Liver (tissue), 9 donors: ENCODE data around the gene HOXD8. TPM values are rescaled to one million over a fixed set of nuclear protein-coding genes. Genes with fewer than 3 reads are reported as not detected.

Experiments
- DNase-seq: peaks from one replicate; pipeline ENCODE4 v3.0.0-alpha.2; 2017; ENCODE audit warnings: low spot score
- H3K27ac ChIP-seq, 2 donors: one replicate each; pipeline ENCODE4 v1.7.0; 2013; ENCODE audit warnings: inconsistent platforms in 2 of 2, low read length in 2 of 2, control low read depth in 1 of 2, low read depth in 1 of 2, mild to moderate bottlenecking in 1 of 2
- H3K27me3 ChIP-seq, 4 donors: one replicate each; pipeline versions ENCODE4 v1.6.1 to v1.7.0; 2013; ENCODE audit warnings: low read length in 3 of 4, inconsistent platforms in 1 of 4, mild to moderate bottlenecking in 1 of 4, moderate library complexity in 1 of 4; ENCODE audit not compliant: control insufficient read depth in 4 of 4, insufficient read depth in 4 of 4
- H3K36me3 ChIP-seq, 4 donors: one replicate each; pipeline versions ENCODE4 v1.6.1 to v1.7.0; 2013; ENCODE audit warnings: low read length in 3 of 4, mild to moderate bottlenecking in 3 of 4, low read depth in 1 of 4, moderate library complexity in 1 of 4; ENCODE audit not compliant: control insufficient read depth in 4 of 4, insufficient read depth in 3 of 4
- H3K4me1 ChIP-seq, 4 donors: one replicate each; pipeline versions ENCODE4 v1.6.1 to v1.7.0; 2013; ENCODE audit warnings: low read length in 3 of 4, mild to moderate bottlenecking in 3 of 4, moderate library complexity in 1 of 4; ENCODE audit not compliant: control insufficient read depth in 4 of 4, insufficient read depth in 4 of 4
- H3K4me3 ChIP-seq, 3 donors: one replicate each; pipeline versions ENCODE4 v1.6.1 to v1.7.0; 2013; ENCODE audit warnings: low read length in 3 of 3, control low read depth in 1 of 3, low read depth in 1 of 3, mild to moderate bottlenecking in 1 of 3
- H3K9ac ChIP-seq, 2 donors: one replicate each; pipeline ENCODE4 v1.7.0; 2013; ENCODE audit warnings: low read length in 2 of 2, mild to moderate bottlenecking in 2 of 2, moderate library complexity in 2 of 2, control low read depth in 1 of 2, low read depth in 1 of 2
- H3K9me3 ChIP-seq, 4 donors: one replicate each; pipeline versions ENCODE4 v1.6.1 to v1.7.0; 2013; ENCODE audit warnings: low read length in 3 of 4; ENCODE audit not compliant: control insufficient read depth in 4 of 4
- CTCF ChIP-seq: fragments of 150-350 bp; IDR thresholded peaks from 2 replicates; pipeline ENCODE4 v1.5.1; 2017; ENCODE audit warnings: improper control_type of control experiment, low read depth, low read length; ENCODE audit not compliant: missing input control
- EGR1 ChIP-seq, 2 donors: IDR thresholded peaks; 2 replicates each; pipeline ENCODE4 v1.6.1; 2016 to 2018; ENCODE audit warnings: antibody characterized with exemption in 2 of 2, low read depth in 2 of 2
- FOXA2 ChIP-seq: IDR thresholded peaks from 2 replicates; pipeline ENCODE4 v1.6.1; 2016; ENCODE audit warnings: antibody characterized with exemption
- HNF4A ChIP-seq, 2 donors: conservative IDR thresholded peaks; 2 replicates each; pipeline ENCODE4 v1.6.1; 2016; ENCODE audit warnings: antibody characterized with exemption in 2 of 2, mild to moderate bottlenecking in 2 of 2
- HNF4G ChIP-seq: IDR thresholded peaks from 2 replicates; pipeline ENCODE4 v1.6.1; 2016; ENCODE audit warnings: antibody characterized with exemption
- JUND ChIP-seq, 2 donors: IDR thresholded peaks; 2 replicates each; pipeline ENCODE4 v1.6.1; 2016; ENCODE audit warnings: antibody characterized with exemption in 2 of 2
- NR2F2 ChIP-seq: IDR thresholded peaks from 2 replicates; pipeline ENCODE4 v1.6.1; 2016; ENCODE audit warnings: antibody characterized with exemption
- RAD21 ChIP-seq, 2 donors: IDR thresholded peaks; 2 replicates each; pipeline ENCODE4 v1.6.1; 2016; ENCODE audit warnings: antibody characterized with exemption in 2 of 2, mild to moderate bottlenecking in 2 of 2
- RXRA ChIP-seq, 2 donors: IDR thresholded peaks; 2 replicates each; pipeline ENCODE4 v1.6.1; 2017 to 2018; ENCODE audit warnings: antibody characterized with exemption in 2 of 2, mild to moderate bottlenecking in 1 of 2
- TAF1 ChIP-seq: conservative IDR thresholded peaks from 2 replicates; pipeline ENCODE4 v1.6.1; 2016; ENCODE audit warnings: antibody characterized with exemption, mild to moderate bottlenecking
- YY1 ChIP-seq: IDR thresholded peaks from 2 replicates; pipeline ENCODE4 v1.6.1; 2016; ENCODE audit warnings: antibody characterized with exemption, mild to moderate bottlenecking
- ZBTB33 ChIP-seq: IDR thresholded peaks from 2 replicates; pipeline ENCODE4 v1.6.1; 2016; ENCODE audit warnings: antibody characterized with exemption
- WGBS: extraction: QIAGEN DNeasy Blood & Tissue Kit; methylation state at CpG from one replicate; pipeline ENCODE4 v1.1.7; 2013; 5-methylcytosine and 5-hydroxymethylcytosine counted together
- polyA plus RNA-seq, 2 donors: library from polyadenylated mRNA; stranded (reverse) in 1 of 2; unstranded in 1 of 2; fragments of 200-250 nt in 1 of 2; fragments of >200 nt in 1 of 2; fragmentation: Nextera tagmentation in 1 of 2; extraction: Ambion mirVana in 1 of 2; gene quantifications; one replicate each; pipeline versions ENCODE4 v1.2.1 to v1.2.3, GENCODE V29; 2013 to 2015
- total RNA-seq, 2 donors: library from RNA; depleted of rRNA; stranded (reverse); fragments of >200 nt; gene quantifications; one replicate each; pipeline ENCODE4 v1.2.3, GENCODE V29; 2014
- donor health status: healthy.
- donor health status: healthy.
- donor health status: healthy.
- donor health status: healthy.
- donor health status: healthy.

The HOXD8 gene
- total and polyA plus RNA-seq, 4 donors, result 0.06 to 0.19 (median 0.08) TPM; not detected in 1

- TF ChIP-seq HNF4G (no peak), JUND (IDR thresholded peaks at IDR 0.05) (no peak)
- H3K4me3 ChIP-seq, result no peak overlapping the region
- H3K9ac ChIP-seq, result no peak overlapping the region
- peaks cover 0 to 11% (median 0%) of the 10 kb centered on the region in 4 donors for H3K9me3 ChIP-seq
- peaks cover 3 to 16% (median 6%) of the 10 kb centered on the region in 4 donors for H3K4me1 ChIP-seq
- no peak for DNase-seq
- peaks cover 6 to 67% (median 26%) of the 10 kb centered on the region in 4 donors for H3K27me3 ChIP-seq
- H3K27ac ChIP-seq, result no peak overlapping the region
- 17% methylated on average over 15 of the region's 15 CpGs for WGBS
- no peaks in the 10 kb centered on the region for H3K36me3 ChIP-seq
Observed at GRCh38 chr2:176130957-176131847, 1.7 kb downstream of the HOXD8 start.

GRCh38 chr2:176131848-176132158, 2.3 kb downstream of the HOXD8 start:
- H3K9ac ChIP-seq, result no peak overlapping the region
- no peak overlapping the region for H3K27ac ChIP-seq
- H3K4me1 ChIP-seq, result peaks cover 4 to 22% (median 11%) of the 10 kb centered on the region in 4 donors
- no peak for DNase-seq
- H3K36me3 ChIP-seq, result no peaks in the 10 kb centered on the region
- peaks cover 7 to 63% (median 25%) of the 10 kb centered on the region in 4 donors for H3K27me3 ChIP-seq
- peaks cover 0 to 11% (median 0%) of the 10 kb centered on the region in 4 donors for H3K9me3 ChIP-seq
- no peak overlapping the region for H3K4me3 ChIP-seq
- 26% methylated on average over 4 of the region's 4 CpGs for WGBS
- TF ChIP-seq EGR1 (IDR thresholded peaks at IDR 0.05; ENCODE audit: low read depth in 2 of 2) (no peak), RAD21 (IDR thresholded peaks at IDR 0.05) (no peak), FOXA2 (no peak), CTCF (no peak), NR2F2 (no peak), YY1 (no peak), TAF1 (no peak), ZBTB33 (no peak), RXRA (IDR thresholded peaks at IDR 0.05) (no peak), JUND (IDR thresholded peaks at IDR 0.05) (no peak), HNF4G (no peak), HNF4A (conservative IDR thresholded peaks at IDR 0.05) (no peak)
